Trophoblast cell (in vitro differentiated cells and primary cell): ENCODE results near the gene UPB1.

Source experiments
- DNase-seq, 2 donors: peaks; one replicate each; pipeline ENCODE4 v3.0.0-alpha.2; 2016
- H2AFZ ChIP-seq: 2 replicates; pipeline ENCODE4 v1.6.1; 2013; ENCODE audit warnings: low read length, moderate library complexity, mild to moderate bottlenecking; ENCODE audit not compliant: insufficient read depth, poor library complexity
- H2AK5ac ChIP-seq: 2 replicates; pipeline ENCODE4 v1.6.1; 2013; ENCODE audit warnings: mild to moderate bottlenecking, low read length
- H2BK120ac ChIP-seq: 2 replicates; pipeline ENCODE4 v1.6.1; 2013; ENCODE audit warnings: low read length, mild to moderate bottlenecking, moderate library complexity; ENCODE audit not compliant: insufficient read depth, poor library complexity
- H2BK12ac ChIP-seq: 2 replicates; pipeline ENCODE4 v1.6.1; 2013; ENCODE audit warnings: mild to moderate bottlenecking, low read length, moderate library complexity
- H2BK5ac ChIP-seq: 2 replicates; pipeline ENCODE4 v1.6.1; 2013; ENCODE audit warnings: low read length, low read depth, moderate library complexity, mild to moderate bottlenecking; ENCODE audit not compliant: poor library complexity
- H3K14ac ChIP-seq: 2 replicates; pipeline ENCODE4 v1.6.1; 2013; ENCODE audit warnings: mild to moderate bottlenecking, low read length
- H3K18ac ChIP-seq: 2 replicates; pipeline ENCODE4 v1.6.1; 2013; ENCODE audit warnings: mild to moderate bottlenecking, low read length
- H3K23ac ChIP-seq: 2 replicates; pipeline ENCODE4 v1.6.1; 2013; ENCODE audit warnings: low read length
- H3K27ac ChIP-seq: 2 replicates; pipeline ENCODE4 v1.5.1; 2013; ENCODE audit warnings: low read depth, mild to moderate bottlenecking, inconsistent platforms, low read length, moderate library complexity
- H3K27me3 ChIP-seq: 2 replicates; pipeline ENCODE4 v1.6.1; 2013; ENCODE audit warnings: inconsistent platforms, mild to moderate bottlenecking, low read length, moderate library complexity; ENCODE audit not compliant: insufficient read depth
- H3K36me3 ChIP-seq, 2 experiments: 1 replicate in 1 of 2; 2 replicates in 1 of 2; pipeline ENCODE4 v1.6.1; 2013; ENCODE audit warnings: low read length in 2 of 2, mild to moderate bottlenecking in 2 of 2, moderate library complexity in 1 of 2; ENCODE audit not compliant: insufficient read depth in 2 of 2, control insufficient read depth in 1 of 2
- H3K4ac ChIP-seq: 2 replicates; pipeline ENCODE4 v1.6.1; 2013; ENCODE audit warnings: low read depth, mild to moderate bottlenecking, low read length, moderate library complexity
- H3K4me1 ChIP-seq, 2 experiments: 1 replicate in 1 of 2; 2 replicates in 1 of 2; pipeline ENCODE4 v1.6.1; 2013; ENCODE audit warnings: low read length in 2 of 2, mild to moderate bottlenecking in 2 of 2, moderate library complexity in 1 of 2; ENCODE audit not compliant: insufficient read depth in 2 of 2, control insufficient read depth in 1 of 2
- H3K4me2 ChIP-seq: 2 replicates; pipeline ENCODE4 v1.6.1; 2013; ENCODE audit warnings: inconsistent platforms, mild to moderate bottlenecking, low read length, moderate library complexity
- H3K4me3 ChIP-seq: 2 replicates; pipeline ENCODE4 v1.5.1; 2013; ENCODE audit warnings: mild to moderate bottlenecking, low read depth, low read length, inconsistent platforms
- H3K79me1 ChIP-seq: one replicate; pipeline ENCODE4 v1.6.1; 2013; ENCODE audit warnings: low read length
- H3K79me2 ChIP-seq: 2 replicates; pipeline ENCODE4 v1.6.1; 2013; ENCODE audit warnings: low read length, mild to moderate bottlenecking; ENCODE audit not compliant: control insufficient read depth, insufficient read depth, poor library complexity
- H3K9ac ChIP-seq: 2 replicates; pipeline ENCODE4 v1.6.1; 2013; ENCODE audit warnings: mild to moderate bottlenecking, low read length
- H3K9me3 ChIP-seq: 2 replicates; pipeline ENCODE4 v1.6.1; 2013; ENCODE audit warnings: low read depth, mild to moderate bottlenecking, control low read depth, inconsistent platforms, low read length; ENCODE audit not compliant: insufficient read depth
- H4K12ac ChIP-seq: 2 replicates; pipeline ENCODE4 v1.6.1; 2013; ENCODE audit warnings: low read depth, mild to moderate bottlenecking, low read length, moderate library complexity
- H4K8ac ChIP-seq: 2 replicates; pipeline ENCODE4 v1.6.1; 2013; ENCODE audit warnings: low read depth, mild to moderate bottlenecking, low read length, moderate library complexity
- H4K91ac ChIP-seq: one replicate; pipeline ENCODE4 v1.6.1; 2013; ENCODE audit warnings: low read depth, mild to moderate bottlenecking, low read length, moderate library complexity
- WGBS: extraction: QIAGEN DNeasy Blood & Tissue Kit; methylation state at CpG from one replicate; pipeline ENCODE4 v1.1.7; 2013; ENCODE audit warnings: missing lambda C conversion rate; ENCODE audit not compliant: insufficient read length, insufficient coverage; ENCODE audit errors: extremely low coverage; 5-methylcytosine and 5-hydroxymethylcytosine counted together

Gene UPB1

GRCh38 chr22:24451162-24451561 is 44.0 kb upstream of the UPB1 start:
- H3K4me3 ChIP-seq: no peak overlapping the region
- H3K79me2 ChIP-seq: no peaks in the 10 kb centered on the region
- no peak overlapping the region for H2BK12ac ChIP-seq
- H3K9me3 ChIP-seq: no peaks in the 10 kb centered on the region
- H3K9ac ChIP-seq: no peak overlapping the region
- no peaks in the 10 kb centered on the region for H3K27me3 ChIP-seq
- H4K8ac ChIP-seq: no peak overlapping the region
- H3K36me3 ChIP-seq: no peaks in the 10 kb centered on the region
- H3K4me1 ChIP-seq: no peaks in the 10 kb centered on the region
- H3K4me2 ChIP-seq: no peak overlapping the region
- no peak overlapping the region for H3K18ac ChIP-seq
- H3K27ac ChIP-seq: no peak overlapping the region
- H2BK5ac ChIP-seq: no peak overlapping the region
- no peak overlapping the region for H4K91ac ChIP-seq
- H2BK120ac ChIP-seq: no peak overlapping the region
- no peak overlapping the region for H3K4ac ChIP-seq
- H3K23ac ChIP-seq: no peak overlapping the region
- no peak overlapping the region for H2AFZ ChIP-seq
- no peak overlapping the region for H3K14ac ChIP-seq
- no peaks in the 10 kb centered on the region for H3K79me1 ChIP-seq
- no peak for DNase-seq
- H4K12ac ChIP-seq: no peak overlapping the region
- no peak overlapping the region for H2AK5ac ChIP-seq

GRCh38 chr22:24453853-24454252 is 41.3 kb upstream of the UPB1 start:
- Histone ChIP-seq H2BK5ac (no peak overlapping the region), H3K36me3 (no peaks in the 10 kb centered on the region), H2AK5ac (no peak overlapping the region), H2BK120ac (no peak overlapping the region), H3K4me2 (no peak overlapping the region), H2BK12ac (no peak overlapping the region), H3K14ac (no peak overlapping the region), H3K79me2 (no peaks in the 10 kb centered on the region), H3K27ac (no peak overlapping the region), H3K4ac (no peak overlapping the region), H3K9ac (no peak overlapping the region), H3K9me3 (no peaks in the 10 kb centered on the region), H3K23ac (no peak overlapping the region), H3K4me1 (no peaks in the 10 kb centered on the region), H3K79me1 (no peaks in the 10 kb centered on the region), H3K18ac (no peak overlapping the region), H4K12ac (no peak overlapping the region), H3K27me3 (no peaks in the 10 kb centered on the region), H4K8ac (no peak overlapping the region), H2AFZ (no peak overlapping the region), H3K4me3 (no peak overlapping the region), H4K91ac (no peak overlapping the region)
- no CpG with 5 or more reads among the region's 1 CpG for WGBS
- no peak for DNase-seq

- Histone ChIP-seq H3K18ac (no peak overlapping the region), H3K36me3 (no peaks in the 10 kb centered on the region), H3K4me3 (no peak overlapping the region), H3K27ac (no peak overlapping the region), H4K91ac (no peak overlapping the region), H2AFZ (no peak overlapping the region), H4K12ac (no peak overlapping the region), H3K79me2 (no peaks in the 10 kb centered on the region), H2BK12ac (peak overlapping the region; percentile 27), H3K23ac (no peak overlapping the region), H3K4ac (no peak overlapping the region), H3K4me1 (no peaks in the 10 kb centered on the region), H3K9me3 (no peaks in the 10 kb centered on the region), H2BK5ac (no peak overlapping the region), H3K79me1 (no peaks in the 10 kb centered on the region), H3K4me2 (no peak overlapping the region), H3K27me3 (no peaks in the 10 kb centered on the region), H3K14ac (no peak overlapping the region), H3K9ac (no peak overlapping the region), H4K8ac (no peak overlapping the region), H2BK120ac (no peak overlapping the region), H2AK5ac (no peak overlapping the region)
- WGBS: no CpG with 5 or more reads among the region's 4 CpGs
- no peak for DNase-seq
Measured at GRCh38 chr22:24455039-24455438, 40.1 kb upstream of the UPB1 start.

GRCh38 chr22:24455751-24456426 is 39.2 kb upstream of the UPB1 start:
- H2BK120ac ChIP-seq: no peak overlapping the region
- H2AK5ac ChIP-seq: no peak overlapping the region
- H3K4ac ChIP-seq: no peak overlapping the region
- no peaks in the 10 kb centered on the region for H3K79me1 ChIP-seq
- no peaks in the 10 kb centered on the region for H3K4me1 ChIP-seq
- no peak overlapping the region for H3K4me2 ChIP-seq
- H3K9me3 ChIP-seq: no peaks in the 10 kb centered on the region
- H2AFZ ChIP-seq: no peak overlapping the region
- WGBS: no CpG with 5 or more reads among the region's 9 CpGs
- H3K4me3 ChIP-seq: no peak overlapping the region
- no peak overlapping the region for H3K9ac ChIP-seq
- H3K23ac ChIP-seq: no peak overlapping the region
- no peak overlapping the region for H3K14ac ChIP-seq
- H3K27me3 ChIP-seq: no peaks in the 10 kb centered on the region
- DNase-seq: no peak
- H3K79me2 ChIP-seq: no peaks in the 10 kb centered on the region
- H2BK12ac ChIP-seq: no peak overlapping the region
- no peak overlapping the region for H4K91ac ChIP-seq
- no peak overlapping the region for H3K18ac ChIP-seq
- H4K8ac ChIP-seq: no peak overlapping the region
- H4K12ac ChIP-seq: no peak overlapping the region
- H3K36me3 ChIP-seq: no peaks in the 10 kb centered on the region
- H3K27ac ChIP-seq: no peak overlapping the region
- no peak overlapping the region for H2BK5ac ChIP-seq
